GM12874 (cell line): ENCODE data around the gene NSG1.

Source experiments
- TF ChIP-seq, protein P1 (sequence below): IDR thresholded peaks from 2 replicates; pipeline ENCODE4 v1.5.1; 2011; ENCODE audit warnings: low read depth, mild to moderate bottlenecking, control low read depth, low read length, moderate library complexity; ENCODE audit not compliant: insufficient read depth

NSG1 gene

DNA sequence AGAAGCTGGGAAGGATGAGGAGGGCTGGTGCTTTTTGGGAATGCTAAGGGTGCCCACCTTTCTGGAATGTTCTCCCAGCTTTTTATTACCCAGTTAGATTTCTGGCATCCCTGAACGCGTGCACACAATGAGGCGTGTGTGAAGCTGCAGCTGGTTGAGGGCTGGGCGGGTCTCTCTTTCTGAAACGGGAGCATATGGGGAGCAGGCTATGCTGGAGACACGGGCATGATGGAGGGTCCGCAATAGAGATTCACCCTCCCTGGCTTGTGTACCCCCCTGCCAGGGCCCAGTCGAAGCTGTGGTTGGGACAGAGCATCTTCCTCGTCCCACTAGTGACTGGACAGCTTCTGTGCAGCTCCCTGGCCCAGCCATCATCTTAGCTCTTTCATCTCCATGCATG is 8.5 kb downstream of the NSG1 start:
- TF ChIP-seq, protein P1, sequence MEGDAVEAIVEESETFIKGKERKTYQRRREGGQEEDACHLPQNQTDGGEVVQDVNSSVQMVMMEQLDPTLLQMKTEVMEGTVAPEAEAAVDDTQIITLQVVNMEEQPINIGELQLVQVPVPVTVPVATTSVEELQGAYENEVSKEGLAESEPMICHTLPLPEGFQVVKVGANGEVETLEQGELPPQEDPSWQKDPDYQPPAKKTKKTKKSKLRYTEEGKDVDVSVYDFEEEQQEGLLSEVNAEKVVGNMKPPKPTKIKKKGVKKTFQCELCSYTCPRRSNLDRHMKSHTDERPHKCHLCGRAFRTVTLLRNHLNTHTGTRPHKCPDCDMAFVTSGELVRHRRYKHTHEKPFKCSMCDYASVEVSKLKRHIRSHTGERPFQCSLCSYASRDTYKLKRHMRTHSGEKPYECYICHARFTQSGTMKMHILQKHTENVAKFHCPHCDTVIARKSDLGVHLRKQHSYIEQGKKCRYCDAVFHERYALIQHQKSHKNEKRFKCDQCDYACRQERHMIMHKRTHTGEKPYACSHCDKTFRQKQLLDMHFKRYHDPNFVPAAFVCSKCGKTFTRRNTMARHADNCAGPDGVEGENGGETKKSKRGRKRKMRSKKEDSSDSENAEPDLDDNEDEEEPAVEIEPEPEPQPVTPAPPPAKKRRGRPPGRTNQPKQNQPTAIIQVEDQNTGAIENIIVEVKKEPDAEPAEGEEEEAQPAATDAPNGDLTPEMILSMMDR, result no peak

DNA sequence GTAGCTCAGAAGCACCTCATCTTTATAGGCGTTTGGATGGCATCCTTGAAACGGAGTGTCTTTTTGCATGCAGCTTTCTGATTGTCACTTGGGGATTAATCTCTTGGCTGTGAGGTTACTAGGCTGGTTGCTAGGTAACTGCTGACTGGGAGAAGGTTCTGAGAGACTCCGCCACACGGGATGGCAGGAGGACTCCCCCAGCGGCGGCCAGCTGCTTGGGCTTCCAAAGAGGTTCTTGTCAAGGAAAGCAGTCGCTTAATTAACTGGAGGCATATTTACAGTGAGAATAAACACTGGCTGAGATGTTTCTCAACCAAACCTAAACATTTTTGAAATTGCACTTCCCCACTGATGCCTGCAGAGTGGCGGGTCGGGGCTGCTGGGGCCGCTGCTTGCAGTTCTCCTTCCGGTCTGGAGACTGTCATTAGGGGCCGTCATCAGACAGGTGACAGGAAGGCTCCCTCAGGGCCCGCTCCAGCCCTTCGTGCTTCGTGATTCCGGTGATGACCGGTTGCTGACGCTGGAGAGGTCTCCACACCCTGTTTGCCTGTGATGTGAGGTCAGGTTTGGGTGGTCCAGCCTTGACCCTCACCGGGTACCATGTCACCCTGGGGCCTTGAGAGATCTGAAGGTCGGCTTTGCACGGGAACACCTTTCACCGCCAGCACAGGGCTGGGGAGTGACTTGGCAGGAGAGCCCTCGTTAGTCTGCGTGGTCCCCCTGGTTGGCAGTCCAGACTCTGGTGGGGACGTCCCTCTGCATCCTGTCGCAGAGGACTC is 9.1 kb downstream of the NSG1 start:
- TF ChIP-seq, protein P1, result no peak

DNA sequence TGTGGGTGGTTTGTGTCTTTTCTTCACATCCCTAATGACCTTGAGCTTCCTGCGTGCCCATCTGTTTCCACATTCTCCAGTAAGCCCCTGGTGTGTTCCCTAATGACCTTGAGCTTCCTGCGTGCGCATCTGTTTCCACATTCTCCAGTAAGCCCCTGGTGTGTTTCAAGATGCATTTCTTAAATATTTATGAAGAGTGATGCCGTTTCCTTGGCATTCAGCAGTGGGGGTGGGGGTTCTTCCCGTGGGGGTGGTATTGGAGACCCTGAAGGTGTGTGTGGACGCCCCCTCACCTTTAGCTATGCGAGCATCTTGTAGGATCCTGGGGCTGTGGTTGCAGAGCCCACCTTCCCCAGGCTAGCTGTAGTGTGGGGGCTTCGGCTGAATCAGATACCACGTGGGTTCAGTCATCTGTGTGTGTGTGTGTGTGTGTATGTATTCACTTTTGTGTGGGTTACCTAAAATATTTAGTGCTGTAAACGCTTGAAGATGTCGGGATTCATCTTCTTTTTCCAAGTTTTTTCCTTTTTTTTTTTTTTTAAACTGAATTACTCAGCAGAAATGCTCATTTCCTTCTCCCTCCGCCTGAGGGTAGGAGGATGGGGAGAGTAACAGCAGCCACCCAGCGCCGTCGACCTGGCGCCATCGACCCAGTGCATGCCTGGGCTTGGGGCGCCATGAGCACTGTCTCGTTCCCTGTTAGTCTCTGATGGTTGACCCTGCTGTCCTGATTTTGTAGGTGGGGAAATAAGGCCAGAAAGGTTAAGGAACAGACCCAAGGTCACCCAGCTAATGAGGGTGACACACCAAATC is 9.9 kb downstream of the NSG1 start:
- TF ChIP-seq, protein P1, result no peak

DNA sequence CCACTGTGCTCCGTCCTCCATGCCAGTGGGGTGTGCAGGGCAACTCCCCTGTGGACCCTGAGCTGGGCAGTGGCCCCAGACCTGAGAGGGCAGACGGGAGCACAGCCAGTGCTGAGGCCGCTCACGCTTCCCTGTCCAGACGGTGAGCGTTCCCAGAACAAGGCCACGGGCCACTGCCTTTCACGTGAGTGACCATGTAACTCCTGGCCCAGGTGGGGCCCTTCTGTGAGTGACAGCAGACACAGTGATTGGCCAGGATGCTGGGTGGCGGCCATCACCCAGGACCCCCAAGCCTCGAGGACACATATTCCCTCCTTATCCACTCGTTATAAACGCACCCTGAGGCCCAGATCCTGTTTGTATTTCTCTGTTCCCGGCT is 10.5 kb downstream of the NSG1 start:
- TF ChIP-seq, protein P1, result no peak

DNA sequence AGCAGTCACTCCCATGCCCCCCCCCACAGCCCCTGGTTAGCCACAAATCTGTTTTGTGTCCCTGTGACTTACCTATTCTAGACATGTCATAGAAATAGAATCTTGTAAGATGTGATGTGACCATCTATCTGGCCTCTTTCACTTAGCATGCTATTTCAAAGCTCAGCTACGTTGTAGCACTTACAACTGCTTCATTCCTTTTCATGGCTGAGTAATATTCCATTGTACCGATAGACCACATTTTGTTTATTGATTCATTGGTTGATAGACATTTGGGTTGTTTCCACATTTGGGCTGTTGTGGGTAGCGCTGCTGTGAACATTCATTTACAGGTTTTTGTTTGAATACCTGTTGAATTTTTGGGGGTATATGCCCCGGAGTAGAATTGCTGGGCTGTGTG is 11.5 kb downstream of the NSG1 start:
- TF ChIP-seq, protein P1, result no peak

DNA sequence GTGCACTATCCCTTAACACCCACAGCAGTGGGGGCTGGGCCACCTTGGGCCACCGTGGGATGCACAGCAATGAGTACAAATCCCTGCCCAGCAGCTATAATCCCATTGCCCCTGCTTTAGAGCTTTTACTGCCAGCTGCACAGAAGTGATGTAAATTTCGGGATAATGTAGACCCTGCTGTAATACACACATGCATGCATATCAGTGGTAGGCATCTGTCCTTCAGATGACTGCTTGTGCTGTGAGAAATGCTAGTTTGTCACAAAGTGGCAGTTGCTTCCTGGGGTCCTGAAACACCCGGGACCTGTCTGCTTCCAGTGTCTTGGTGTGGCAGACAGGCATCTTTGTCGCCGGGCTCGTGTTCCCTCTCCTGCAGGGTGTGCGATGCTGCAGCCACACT is 14.1 kb downstream of the NSG1 start:
- TF ChIP-seq, protein P1, result no peak

DNA sequence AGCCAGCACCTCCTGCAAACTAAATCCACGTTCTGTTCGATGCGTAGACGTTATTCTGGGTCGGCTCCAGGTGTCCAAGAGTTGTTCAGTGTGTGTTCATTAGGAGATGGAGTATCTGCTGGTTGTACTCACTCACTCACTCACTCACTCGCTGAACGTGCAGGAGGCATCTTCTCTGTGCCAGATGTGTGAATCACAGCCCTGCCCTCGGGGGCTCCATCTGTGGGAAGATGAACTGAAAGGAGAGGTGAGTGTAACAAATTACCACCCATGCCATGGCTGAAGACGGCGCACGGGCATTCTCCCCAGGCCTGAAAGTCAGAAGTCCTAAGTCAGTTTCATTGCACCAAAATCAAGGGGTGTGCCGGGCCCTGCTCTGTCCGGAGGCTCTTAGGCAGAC is 16.1 kb downstream of the NSG1 start:
- TF ChIP-seq, protein P1, result no peak
